Measurements from ENCODE around the gene APOO. TPM values are rescaled to one million over a fixed set of nuclear protein-coding genes. Genes with fewer than 3 reads are reported as not detected.

Gene APOO
- total RNA-seq, 6 donors from 2014 or later, result 0.89 to 15.0 (median 12.0) TPM

- Histone ChIP-seq H3K4me1 (peaks cover 0 to 24% (median 9%) of the 10 kb centered on the region in 4 donors), H3K4me3 (no peak overlapping the region), H3K36me3 (no peaks in the 10 kb centered on the region), H3K27ac (peak overlapping the region; percentile 70 to 80 (median 76)), H3K9me3 (no peaks in the 10 kb centered on the region), H3K27me3 (no peaks in the 10 kb centered on the region)
- DNase-seq (peak in 1 of 2 donors; percentile 64), ATAC-seq (ENCODE audit: low FRiP score in 2 of 2) (no peak)
- WGBS, 2 donors, result 52 to 78% methylated on average over 8 to 9 of the region's 9 CpGs
- peak in 1 of 4 donors; percentile 32 for TF ChIP-seq POLR2A (IDR thresholded peaks at IDR 0.05)
- no peak for TF ChIP-seq POLR2AphosphoS5 (IDR thresholded peaks at IDR 0.05)
- peak in 1 of 4 donors; percentile 75 for TF ChIP-seq EP300 (IDR thresholded peaks at IDR 0.05)
- TF ChIP-seq, protein P1, sequence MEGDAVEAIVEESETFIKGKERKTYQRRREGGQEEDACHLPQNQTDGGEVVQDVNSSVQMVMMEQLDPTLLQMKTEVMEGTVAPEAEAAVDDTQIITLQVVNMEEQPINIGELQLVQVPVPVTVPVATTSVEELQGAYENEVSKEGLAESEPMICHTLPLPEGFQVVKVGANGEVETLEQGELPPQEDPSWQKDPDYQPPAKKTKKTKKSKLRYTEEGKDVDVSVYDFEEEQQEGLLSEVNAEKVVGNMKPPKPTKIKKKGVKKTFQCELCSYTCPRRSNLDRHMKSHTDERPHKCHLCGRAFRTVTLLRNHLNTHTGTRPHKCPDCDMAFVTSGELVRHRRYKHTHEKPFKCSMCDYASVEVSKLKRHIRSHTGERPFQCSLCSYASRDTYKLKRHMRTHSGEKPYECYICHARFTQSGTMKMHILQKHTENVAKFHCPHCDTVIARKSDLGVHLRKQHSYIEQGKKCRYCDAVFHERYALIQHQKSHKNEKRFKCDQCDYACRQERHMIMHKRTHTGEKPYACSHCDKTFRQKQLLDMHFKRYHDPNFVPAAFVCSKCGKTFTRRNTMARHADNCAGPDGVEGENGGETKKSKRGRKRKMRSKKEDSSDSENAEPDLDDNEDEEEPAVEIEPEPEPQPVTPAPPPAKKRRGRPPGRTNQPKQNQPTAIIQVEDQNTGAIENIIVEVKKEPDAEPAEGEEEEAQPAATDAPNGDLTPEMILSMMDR (IDR thresholded peaks at IDR 0.05), result no peak
Observed at GRCh38 chrX:23805389-23805788, 102.3 kb downstream of the APOO start.

- no peaks in the 10 kb centered on the region for H3K36me3 ChIP-seq
- 69 to 79% methylated on average over 3 of the region's 3 CpGs for WGBS, 2 donors
- peak overlapping the region; percentile 70 to 80 (median 76) for H3K27ac ChIP-seq
- H3K4me1 ChIP-seq, result peaks cover 0 to 24% (median 9%) of the 10 kb centered on the region in 4 donors
- TF ChIP-seq POLR2AphosphoS5 (IDR thresholded peaks at IDR 0.05) (no peak), POLR2A (IDR thresholded peaks at IDR 0.05) (no peak), EP300 (IDR thresholded peaks at IDR 0.05) (no peak)
- TF ChIP-seq, protein P1 (IDR thresholded peaks at IDR 0.05), result no peak
- ATAC-seq (ENCODE audit: low FRiP score in 2 of 2) (no peak), DNase-seq (no peak)
- no peaks in the 10 kb centered on the region for H3K27me3 ChIP-seq
- no peaks in the 10 kb centered on the region for H3K9me3 ChIP-seq
- no peak overlapping the region for H3K4me3 ChIP-seq
Observed at GRCh38 chrX:23804578-23804977, 103.2 kb downstream of the APOO start.

DNA sequence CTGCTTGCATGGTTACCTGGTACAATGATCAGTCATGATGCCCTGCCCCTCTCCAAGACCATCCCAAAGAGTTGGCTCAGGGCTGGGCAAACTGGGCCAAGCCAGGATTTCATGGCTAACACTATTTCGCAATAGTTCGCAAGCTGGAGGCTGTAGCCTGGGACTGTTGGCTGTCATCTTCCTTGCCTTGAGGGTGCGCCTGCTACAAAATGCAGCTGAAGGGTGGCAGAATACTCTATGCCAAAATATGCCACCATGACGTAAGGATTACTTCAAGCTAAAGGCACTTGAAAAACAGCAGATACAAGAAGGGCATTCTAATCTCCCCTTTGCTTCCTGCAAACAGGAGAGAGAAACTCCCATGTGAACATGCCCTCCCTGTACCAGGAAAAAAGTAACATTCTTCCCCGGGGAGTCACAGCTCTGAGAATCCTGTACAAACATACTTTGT lies 103.8 kb downstream of the APOO start:
- Histone ChIP-seq H3K4me3 (no peak overlapping the region), H3K36me3 (no peaks in the 10 kb centered on the region), H3K9me3 (no peaks in the 10 kb centered on the region), H3K4me1 (peaks cover 0 to 24% (median 9%) of the 10 kb centered on the region in 4 donors), H3K27me3 (no peaks in the 10 kb centered on the region), H3K27ac (peak overlapping the region; percentile 70 to 80 (median 76))
- WGBS, 2 donors, result 32 to 60% methylated on average over 4 to 5 of the region's 5 CpGs
- peak in 1 of 2 donors; percentile 57 for DNase-seq
- peak; percentile 65 to 84 for ATAC-seq (ENCODE audit: low FRiP score in 2 of 2)
- TF ChIP-seq, protein P1 (IDR thresholded peaks at IDR 0.05), result no peak
- TF ChIP-seq EP300 (IDR thresholded peaks at IDR 0.05), result peak in 2 of 4 donors; percentile 39 to 94
- peak; percentile 33 to 44 for TF ChIP-seq POLR2AphosphoS5 (IDR thresholded peaks at IDR 0.05)
- TF ChIP-seq POLR2A (IDR thresholded peaks at IDR 0.05), result peak in 1 of 4 donors; percentile 29

DNA sequence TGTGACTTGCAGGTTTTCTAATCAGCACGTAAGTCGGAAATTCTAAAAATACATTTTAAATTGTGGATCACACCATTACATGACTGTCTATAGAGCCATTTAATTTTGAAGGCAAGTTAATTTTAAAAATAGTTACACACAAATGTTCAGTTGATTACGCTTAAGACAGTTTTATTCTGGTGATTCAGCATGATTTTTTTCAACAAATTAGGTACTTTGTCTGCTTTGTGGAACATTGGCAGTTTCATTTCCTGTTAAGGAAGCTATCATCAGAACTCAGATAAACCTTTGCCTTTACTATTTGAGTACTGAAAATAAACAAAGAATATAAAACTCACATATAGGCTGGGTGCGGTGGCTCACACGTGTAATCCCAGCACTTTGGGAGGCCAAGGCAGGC lies 105.3 kb downstream of the APOO start:
- Histone ChIP-seq H3K4me3 (no peak overlapping the region), H3K4me1 (peaks cover 0 to 21% (median 8%) of the 10 kb centered on the region in 4 donors), H3K27me3 (no peaks in the 10 kb centered on the region), H3K27ac (peak overlapping the region; percentile 16 to 80 (median 44)), H3K9me3 (no peaks in the 10 kb centered on the region), H3K36me3 (no peaks in the 10 kb centered on the region)
- no peak for DNase-seq
- TF ChIP-seq POLR2AphosphoS5 (IDR thresholded peaks at IDR 0.05) (no peak), EP300 (IDR thresholded peaks at IDR 0.05) (no peak), POLR2A (IDR thresholded peaks at IDR 0.05) (no peak)
- TF ChIP-seq, protein P1 (IDR thresholded peaks at IDR 0.05), result no peak
- WGBS, 2 donors, result 65 to 69% methylated on average over 5 of the region's 5 CpGs
- ATAC-seq (ENCODE audit: low FRiP score in 2 of 2), result no peak

Data from upper lobe of left lung (tissue), 6 donors.